Heart right ventricle (tissue), 16 donors: ENCODE results near the gene ITPR2. TPM values are rescaled to one million over a fixed set of nuclear protein-coding genes. Genes with fewer than 3 reads are reported as not detected.
"Not testable (repeated sequence)": the region's sequence is repeated elsewhere in the genome, so short reads cannot be mapped to it uniquely, and the experiment has no call there.

Source experiments
- ATAC-seq, 8 donors: fragments of 200-7000 bp; cut with Tn5 transposase; one replicate each; pipeline ENCODE4 v1.9.1; 2020; ENCODE audit warnings: mild to moderate bottlenecking in 8 of 8, moderate library complexity in 8 of 8, moderate number of reproducible peaks in 1 of 8
- DNase-seq, 2 donors: peaks; one replicate each; pipeline ENCODE4 v3.0.0-alpha.2; 2020
- H3K27ac ChIP-seq, 10 donors: fragments of 200-600 bp; sonication (generic) in 2 of 10; one replicate each; pipeline versions ENCODE4 v1.5.0 to v1.8.0; 2020 to 2022; ENCODE audit warnings: mild to moderate bottlenecking in 3 of 10
- H3K27me3 ChIP-seq, 7 donors: fragments of 200-600 bp; one replicate each; pipeline ENCODE4 v1.8.0; 2021 to 2022; ENCODE audit warnings: mild to moderate bottlenecking in 2 of 7
- H3K36me3 ChIP-seq, 9 donors: fragments of 200-600 bp; sonication (generic) in 1 of 9; one replicate each; pipeline versions ENCODE4 v1.5.0 to v1.8.0; 2020 to 2022; ENCODE audit warnings: mild to moderate bottlenecking in 2 of 9
- H3K4me1 ChIP-seq, 9 donors: fragments of 200-600 bp; sonication (generic) in 1 of 9; one replicate each; pipeline versions ENCODE4 v1.5.0 to v1.8.0; 2020 to 2022; ENCODE audit warnings: mild to moderate bottlenecking in 4 of 9
- H3K4me3 ChIP-seq, 10 donors: fragments of 200-600 bp; sonication (generic) in 2 of 10; one replicate each; pipeline versions ENCODE4 v1.5.0 to v1.8.0; 2020 to 2022; ENCODE audit warnings: mild to moderate bottlenecking in 7 of 10, moderate library complexity in 2 of 10
- H3K9me3 ChIP-seq, 11 donors: fragments of 200-600 bp in 10 of 11; sonication (generic) in 2 of 11; one replicate each; pipeline versions ENCODE4 v1.5.0 to v1.8.0; 2013 to 2022; ENCODE audit warnings: mild to moderate bottlenecking in 2 of 11, control low read depth in 1 of 11, moderate library complexity in 1 of 11
- WGBS, 2 donors: extraction: QIAGEN DNeasy Blood & Tissue Kit; methylation state at CpG; one replicate each; pipeline ENCODE4 v1.1.7; 2013; ENCODE audit warnings: inconsistent platforms in 1 of 2; 5-methylcytosine and 5-hydroxymethylcytosine counted together
- intact Hi-C, 10 donors: fragments of 100-400 bp; cut with DNase I; formaldehyde crosslinking; loops; one replicate each; pipeline versions ENCODE4 v1.11.1 to v1.14.2; 2022
- polyA plus RNA-seq, 2 donors: library from polyadenylated mRNA; stranded (reverse); fragments of 200-250 nt; gene quantifications; one replicate each; pipeline ENCODE4 v1.2.3, GENCODE V29; 2013
- total RNA-seq, 10 donors: library from RNA; stranded (reverse); fragmentation: NEBNext Ultra II Directional in 3 of 10; extraction: Animal tissue kit (Norgen Biotek cat#: 25700) in 3 of 10; gene quantifications; one replicate each; pipeline versions ENCODE4 v1.2.1 to v1.2.4, GENCODE V29; 2021 to 2023
- TF ChIP-seq, protein P1 (sequence below), 9 donors: fragments of 200-600 bp; sonication (generic) in 2 of 9; IDR thresholded peaks; one replicate each; pipeline versions ENCODE4 v1.5.0 to v1.8.0; 2021 to 2022; ENCODE audit warnings: antibody characterized with exemption in 9 of 9, mild to moderate bottlenecking in 5 of 9, moderate library complexity in 1 of 9
- donor health status: Arrhythmogenic right ventricular cardiomyopathy.
- donor health status: ischemic (EF 13 %, LVEDD 7.1; RV severe dilation, severe dysfunction).
- donor health status: healthy with polysubstance abuse.
- donor health status: DM: no; HTN: yes; CAD: no.
- donor health status: DM: no; HTN: no; CAD: no.
- donor health status: ischemic (EF 25% LVEDD 6.9; RV normal size, moderate dysfunction).
- donor health status: ischemic (EF 25% LVEDD 5.7; RV mildly dilated, moderate dysfunction).
- donor health status: healthy.
- donor health status: DM: yes; HTN: yes; CAD: no.
- donor health status: Ischemic cardiomyopathy.
- donor health status: ischemic (EF 35%, LVEDD 5.7; RV mildly dilated, moderate dysfunction).
- donor health status: nonischemic (EF 11% LVEDD 7.7; RV severe dilation, severe dysfunction).
- donor health status: DM: yes; HTN: yes; CAD: no.
- donor health status: PGD.
- donor health status: ischemic (EF 29% LVEDD 5.4; RV normal size, mild dysfunction).
- donor health status: nonischemic (EF 23%, LVEDD 6.1; RV moderate dilation, normal function).

ITPR2 gene
- total and polyA plus RNA-seq, 12 donors = 2.0 to 18.9 (median 14.3) TPM

DNA sequence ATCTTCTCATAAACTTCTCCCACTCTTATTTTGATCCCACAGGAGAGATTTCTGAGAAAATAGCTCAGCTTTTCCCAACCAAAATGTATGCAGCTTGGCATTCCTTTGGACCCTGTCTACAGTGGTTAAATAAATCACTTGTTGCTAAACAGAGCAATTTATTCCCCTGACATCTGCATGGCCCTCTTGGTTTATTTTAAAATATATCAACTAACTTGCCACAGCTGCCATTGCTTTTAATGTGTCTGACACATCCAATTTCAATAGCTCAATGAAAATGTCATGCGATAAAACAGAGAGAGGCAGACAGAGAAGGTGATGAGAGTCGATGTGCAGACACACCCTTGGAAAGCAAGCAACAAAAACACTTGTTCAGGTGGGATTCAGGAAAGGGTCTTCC, 509.3 kb downstream of the ITPR2 start:
- TF ChIP-seq, protein P1, sequence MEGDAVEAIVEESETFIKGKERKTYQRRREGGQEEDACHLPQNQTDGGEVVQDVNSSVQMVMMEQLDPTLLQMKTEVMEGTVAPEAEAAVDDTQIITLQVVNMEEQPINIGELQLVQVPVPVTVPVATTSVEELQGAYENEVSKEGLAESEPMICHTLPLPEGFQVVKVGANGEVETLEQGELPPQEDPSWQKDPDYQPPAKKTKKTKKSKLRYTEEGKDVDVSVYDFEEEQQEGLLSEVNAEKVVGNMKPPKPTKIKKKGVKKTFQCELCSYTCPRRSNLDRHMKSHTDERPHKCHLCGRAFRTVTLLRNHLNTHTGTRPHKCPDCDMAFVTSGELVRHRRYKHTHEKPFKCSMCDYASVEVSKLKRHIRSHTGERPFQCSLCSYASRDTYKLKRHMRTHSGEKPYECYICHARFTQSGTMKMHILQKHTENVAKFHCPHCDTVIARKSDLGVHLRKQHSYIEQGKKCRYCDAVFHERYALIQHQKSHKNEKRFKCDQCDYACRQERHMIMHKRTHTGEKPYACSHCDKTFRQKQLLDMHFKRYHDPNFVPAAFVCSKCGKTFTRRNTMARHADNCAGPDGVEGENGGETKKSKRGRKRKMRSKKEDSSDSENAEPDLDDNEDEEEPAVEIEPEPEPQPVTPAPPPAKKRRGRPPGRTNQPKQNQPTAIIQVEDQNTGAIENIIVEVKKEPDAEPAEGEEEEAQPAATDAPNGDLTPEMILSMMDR (IDR thresholded peaks at IDR 0.05) = no peak
- peaks cover 0 to 4% (median 0%) of the 10 kb centered on the region in 11 donors for H3K9me3 ChIP-seq
- ATAC-seq (no peak), DNase-seq (no peak)
- no peaks in the 10 kb centered on the region for H3K36me3 ChIP-seq
- WGBS, 2 donors = 73 to 83% methylated on average over 2 of the region's 2 CpGs
- no peak overlapping the region for H3K27ac ChIP-seq
- peaks cover 0 to 17% (median 6%) of the 10 kb centered on the region in 9 donors for H3K4me1 ChIP-seq
- H3K4me3 ChIP-seq = no peak overlapping the region
- H3K27me3 ChIP-seq = no peaks in the 10 kb centered on the region
- intact Hi-C loops = no loop called here

- DNase-seq = peak in 1 of 2 donors; percentile 55
- 70 to 72% methylated on average over 5 of the region's 5 CpGs for WGBS, 2 donors
These were observed 513.5 kb downstream of the ITPR2 start for GRCh38 chr12:26319511-26319910.

DNA sequence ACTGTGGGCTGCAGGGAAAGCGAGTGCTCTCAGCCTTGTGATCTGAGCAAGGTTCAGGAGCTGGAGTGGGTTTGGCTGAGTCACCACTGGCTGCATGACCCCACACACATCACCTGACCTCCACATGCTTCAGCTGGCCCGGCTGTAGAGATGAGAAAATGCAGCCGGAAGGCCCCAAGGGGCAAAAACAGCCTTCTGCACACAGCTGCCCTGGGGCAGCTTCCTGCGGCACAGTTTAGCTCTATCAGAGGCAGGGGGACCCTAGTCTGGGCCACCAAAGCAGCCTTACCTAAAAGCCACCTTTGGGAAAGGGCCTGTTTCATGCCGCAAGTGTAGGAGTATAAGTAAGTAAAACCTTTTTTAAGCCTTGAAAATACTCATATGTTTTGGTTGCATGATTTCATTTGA, 514.3 kb downstream of the ITPR2 start:
- H3K9me3 ChIP-seq = peaks cover 0 to 18% (median 0%) of the 10 kb centered on the region in 11 donors
- no peaks in the 10 kb centered on the region for H3K27me3 ChIP-seq
- intact Hi-C loops = no loop called here
- TF ChIP-seq, protein P1 (IDR thresholded peaks at IDR 0.05) = no peak
- peaks cover 0 to 21% (median 15%) of the 10 kb centered on the region in 9 donors for H3K4me1 ChIP-seq
- DNase-seq = peak; percentile 23 to 53
- H3K4me3 ChIP-seq = no peak overlapping the region
- no peaks in the 10 kb centered on the region for H3K36me3 ChIP-seq
- peak; percentile 75 to 94 (median 88) for ATAC-seq
- peak overlapping the region in 6 of 10 donors; percentile 10 to 64 (median 34) for H3K27ac ChIP-seq
- 50 to 54% methylated on average over 5 of the region's 5 CpGs for WGBS, 2 donors

More at GRCh38 chr12:26319511-26319910, 513.5 kb downstream of the ITPR2 start:
- Histone ChIP-seq H3K27ac (peak overlapping the region in 3 of 10 donors; percentile 19 to 40 (median 37)), H3K4me3 (no peak overlapping the region), H3K9me3 (peaks cover 0 to 9% (median 0%) of the 10 kb centered on the region in 11 donors), H3K36me3 (no peaks in the 10 kb centered on the region), H3K4me1 (peaks cover 0 to 21% (median 15%) of the 10 kb centered on the region in 9 donors), H3K27me3 (no peaks in the 10 kb centered on the region)
- TF ChIP-seq, protein P1 (IDR thresholded peaks at IDR 0.05) = no peak
- peak; percentile 68 to 92 (median 82) for ATAC-seq
- intact Hi-C loops = no loop called here

GRCh38 chr12:26317942-26318575, 514.9 kb downstream of the ITPR2 start:
- Histone ChIP-seq H3K4me3 (no peak overlapping the region), H3K36me3 (no peaks in the 10 kb centered on the region), H3K9me3 (peaks cover 0 to 24% (median 0%) of the 10 kb centered on the region in 11 donors), H3K27me3 (no peaks in the 10 kb centered on the region), H3K4me1 (peaks cover 0 to 21% (median 15%) of the 10 kb centered on the region in 9 donors), H3K27ac (peak overlapping the region in 5 of 10 donors; percentile 19 to 64 (median 37))
- intact Hi-C loops = no loop called here
- TF ChIP-seq, protein P1 (IDR thresholded peaks at IDR 0.05) = no peak
- no peak for DNase-seq
- ATAC-seq = peak in 2 of 8 donors; percentile 4 to 12

GRCh38 chr12:26314103-26314502, 518.9 kb downstream of the ITPR2 start:
- H3K27ac ChIP-seq, intact Hi-C loops, DNase-seq, ATAC-seq, H3K4me3 ChIP-seq, H3K36me3 ChIP-seq, H3K27me3 ChIP-seq: not testable (repeated sequence)
- H3K9me3 ChIP-seq = peaks cover 0 to 49% (median 0%) of the 10 kb centered on the region in 11 donors
- peaks cover 0 to 15% (median 12%) of the 10 kb centered on the region in 9 donors for H3K4me1 ChIP-seq

DNA sequence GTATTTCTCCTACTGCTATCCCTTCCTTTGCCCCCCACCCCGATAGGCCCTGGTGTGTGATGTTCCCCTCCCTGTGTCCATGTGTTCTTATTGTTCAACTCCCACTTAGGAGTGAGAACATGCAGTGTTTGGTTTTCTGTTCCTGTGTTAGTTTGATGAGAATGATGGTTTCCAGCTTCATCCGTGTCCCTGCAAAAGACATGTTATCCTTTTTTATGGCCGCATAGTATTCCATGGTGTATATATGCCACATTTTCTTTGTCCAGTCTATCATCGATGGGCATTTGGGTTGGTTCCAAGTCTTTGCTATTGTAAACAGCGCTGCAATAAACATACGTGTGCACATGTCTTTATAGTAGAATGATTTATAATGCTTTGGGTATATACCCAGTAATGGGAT, 522.5 kb downstream of the ITPR2 start:
- ATAC-seq, H3K4me1 ChIP-seq, H3K27me3 ChIP-seq, H3K27ac ChIP-seq, intact Hi-C loops, H3K4me3 ChIP-seq, H3K36me3 ChIP-seq, DNase-seq: not testable (repeated sequence)
- H3K9me3 ChIP-seq = peaks cover 0 to 52% (median 6%) of the 10 kb centered on the region in 11 donors
- WGBS, 2 donors = 86 to 93% methylated on average over 6 of the region's 6 CpGs
